HG02943 (cell line): Measurements from ENCODE around the gene MAGEF1.

Source experiments
- ATAC-seq: cut with Tn5 transposase; IDR thresholded peaks from one replicate; pipeline ENCODE4 v1.9.1; 2021; ENCODE audit warnings: mild to moderate bottlenecking, low read depth, moderate library complexity; ENCODE audit not compliant: unreplicated experiment

MAGEF1 gene, protein sequence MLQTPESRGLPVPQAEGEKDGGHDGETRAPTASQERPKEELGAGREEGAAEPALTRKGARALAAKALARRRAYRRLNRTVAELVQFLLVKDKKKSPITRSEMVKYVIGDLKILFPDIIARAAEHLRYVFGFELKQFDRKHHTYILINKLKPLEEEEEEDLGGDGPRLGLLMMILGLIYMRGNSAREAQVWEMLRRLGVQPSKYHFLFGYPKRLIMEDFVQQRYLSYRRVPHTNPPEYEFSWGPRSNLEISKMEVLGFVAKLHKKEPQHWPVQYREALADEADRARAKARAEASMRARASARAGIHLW

DNA sequence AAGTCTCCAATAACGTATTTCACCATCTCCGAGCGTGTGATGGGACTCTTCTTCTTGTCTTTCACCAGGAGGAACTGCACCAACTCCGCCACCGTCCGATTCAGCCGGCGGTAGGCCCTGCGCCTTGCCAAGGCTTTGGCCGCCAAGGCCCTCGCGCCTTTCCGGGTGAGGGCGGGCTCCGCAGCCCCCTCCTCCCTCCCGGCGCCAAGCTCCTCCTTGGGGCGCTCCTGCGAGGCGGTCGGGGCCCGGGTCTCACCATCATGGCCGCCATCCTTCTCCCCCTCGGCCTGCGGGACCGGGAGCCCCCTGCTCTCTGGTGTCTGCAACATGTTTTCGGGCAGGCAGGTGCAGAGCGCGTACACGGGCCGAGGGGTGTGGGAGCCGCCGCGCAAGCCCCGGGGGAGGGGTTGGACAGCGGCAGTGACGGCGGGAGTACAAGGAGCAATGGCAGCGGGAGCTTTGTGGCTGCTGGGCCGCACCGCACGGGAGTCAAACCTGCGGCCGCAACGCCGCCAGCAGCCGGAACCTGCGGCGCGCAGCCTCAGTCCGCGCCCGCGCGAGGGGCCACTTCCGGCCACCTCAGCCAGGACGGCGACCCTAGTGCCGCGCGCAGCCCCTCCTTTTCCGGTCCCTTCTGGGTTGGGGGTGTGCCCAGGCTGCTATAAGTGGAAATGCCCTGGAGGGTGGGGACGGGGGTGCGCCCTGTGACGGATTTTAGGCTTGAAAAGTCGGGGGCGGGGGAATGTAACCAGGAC is at the start of gene MAGEF1:
Gene MAGEF1, minus strand, starts transcription at position 572 of the 755 bp plus-strand sequence. Its CDS starts 243 bp downstream, at position 329.
- ATAC-seq = peak; percentile 84

DNA sequence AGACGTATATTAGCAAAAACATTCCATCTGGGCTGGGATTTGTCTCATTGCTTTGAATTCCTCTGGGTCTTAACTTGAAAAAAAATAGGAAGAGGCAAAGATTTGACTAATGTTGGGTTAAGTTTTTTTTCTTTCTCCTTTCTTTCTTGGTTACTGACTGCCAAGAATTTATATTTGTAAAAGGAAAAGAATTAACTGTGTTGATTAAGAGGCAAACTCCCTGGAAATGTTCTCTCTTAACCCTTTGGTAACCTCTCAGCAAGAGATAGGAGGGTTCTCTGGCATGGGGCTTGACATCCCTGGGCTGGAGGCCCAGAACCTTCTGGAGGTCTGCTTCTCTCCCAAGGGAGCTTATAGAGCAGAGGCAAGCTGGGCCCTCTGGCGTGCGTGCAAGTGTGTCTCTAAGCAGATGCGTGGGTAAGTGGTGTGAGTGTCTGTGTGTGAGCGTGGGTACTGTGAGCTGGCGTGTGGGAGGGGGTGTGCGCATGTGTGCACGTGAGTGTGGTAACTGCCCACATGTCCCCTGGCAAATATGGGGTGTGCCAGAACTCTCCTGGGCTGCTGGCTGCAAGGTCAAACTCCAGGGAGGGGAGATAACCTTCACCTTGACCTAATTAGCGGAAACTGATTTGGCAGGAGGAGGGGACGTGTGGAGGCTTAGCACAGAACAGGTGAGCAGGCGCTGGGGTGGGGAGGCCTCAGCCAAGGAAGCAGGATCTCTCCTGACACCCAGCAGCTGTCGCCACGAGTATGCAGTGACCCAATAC is 49.4 kb upstream of the MAGEF1 start:
- no peak for ATAC-seq

DNA sequence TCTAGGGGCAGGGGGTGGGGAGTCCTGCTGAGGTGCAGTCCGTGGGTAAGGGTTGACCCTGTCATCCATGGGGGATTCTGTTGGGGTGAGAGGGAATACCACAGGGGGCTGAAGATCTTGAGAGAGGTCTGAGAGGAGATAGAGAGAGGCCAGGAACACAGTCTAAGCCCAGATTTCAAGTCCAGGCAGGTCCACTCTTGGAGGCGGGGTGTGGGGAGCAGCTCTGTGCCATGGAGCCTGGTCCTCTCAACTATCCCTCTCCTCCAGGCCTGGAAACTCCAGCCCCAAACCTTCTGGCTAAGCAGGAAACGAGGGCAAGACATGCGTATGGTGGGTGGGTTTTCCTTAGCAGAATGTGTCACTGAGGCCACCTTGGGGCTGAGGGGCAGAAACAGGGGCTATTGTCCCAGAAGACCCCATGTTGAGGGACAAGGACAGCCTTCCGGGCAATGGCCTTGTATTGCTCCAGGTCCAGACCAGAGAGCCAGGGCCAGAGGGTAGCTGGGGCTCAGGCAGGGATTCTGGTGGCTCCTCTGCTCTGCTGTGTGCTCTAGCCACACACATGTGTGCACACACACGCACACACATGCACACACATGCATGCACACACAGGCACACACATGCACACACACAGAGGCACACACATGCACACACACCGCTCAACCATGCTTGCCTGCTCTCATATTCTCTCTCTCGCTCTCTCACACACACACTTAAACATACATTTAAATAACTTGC is 48.6 kb upstream of the MAGEF1 start:
- no peak for ATAC-seq

DNA sequence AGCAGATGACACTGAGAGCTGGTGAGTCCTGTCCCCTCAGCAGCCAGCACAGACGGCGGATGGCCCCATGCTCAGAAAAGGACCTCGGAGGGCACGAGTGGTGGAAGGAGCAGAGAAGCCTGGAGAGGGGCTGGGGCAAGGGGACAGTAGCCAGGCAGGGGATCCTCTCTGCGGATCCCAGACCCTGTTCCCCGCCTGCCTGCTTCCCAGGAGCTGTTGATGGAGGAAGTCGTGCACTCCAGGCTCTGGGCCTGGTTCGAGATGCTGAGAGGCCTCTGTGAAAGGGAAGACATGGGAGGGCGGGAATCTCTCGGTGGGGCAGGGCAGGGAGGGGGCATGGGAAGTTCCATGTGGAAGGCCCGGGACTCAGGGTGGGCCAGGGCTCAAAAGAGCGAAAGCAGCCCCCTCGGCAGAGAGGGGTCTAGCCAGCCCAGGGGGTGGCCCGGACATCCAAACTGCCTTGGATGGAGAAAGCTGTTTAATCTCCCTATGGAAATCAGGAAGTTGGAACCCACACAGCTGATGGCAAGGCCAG is 47.9 kb upstream of the MAGEF1 start:
- ATAC-seq = no peak

DNA sequence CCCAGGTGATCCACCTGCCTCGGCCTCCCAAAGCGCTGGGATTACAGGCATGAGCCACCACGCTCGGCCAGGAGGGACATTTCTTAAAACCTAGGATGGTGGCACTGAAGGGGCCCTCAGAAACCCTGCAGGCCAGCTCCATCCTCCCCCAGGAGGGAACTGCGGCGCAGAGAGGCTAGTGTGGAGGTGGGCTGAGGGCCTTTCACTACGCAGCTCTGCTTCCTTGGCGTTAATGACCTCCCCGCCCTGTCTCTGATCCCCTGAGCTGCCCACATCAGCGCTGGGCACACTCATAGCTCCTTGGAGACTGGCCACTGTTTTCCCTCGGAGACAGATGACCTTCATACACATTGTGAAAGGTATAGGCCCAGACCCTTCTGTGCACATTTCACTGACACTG is 46.2 kb upstream of the MAGEF1 start:
- ATAC-seq = no peak

DNA sequence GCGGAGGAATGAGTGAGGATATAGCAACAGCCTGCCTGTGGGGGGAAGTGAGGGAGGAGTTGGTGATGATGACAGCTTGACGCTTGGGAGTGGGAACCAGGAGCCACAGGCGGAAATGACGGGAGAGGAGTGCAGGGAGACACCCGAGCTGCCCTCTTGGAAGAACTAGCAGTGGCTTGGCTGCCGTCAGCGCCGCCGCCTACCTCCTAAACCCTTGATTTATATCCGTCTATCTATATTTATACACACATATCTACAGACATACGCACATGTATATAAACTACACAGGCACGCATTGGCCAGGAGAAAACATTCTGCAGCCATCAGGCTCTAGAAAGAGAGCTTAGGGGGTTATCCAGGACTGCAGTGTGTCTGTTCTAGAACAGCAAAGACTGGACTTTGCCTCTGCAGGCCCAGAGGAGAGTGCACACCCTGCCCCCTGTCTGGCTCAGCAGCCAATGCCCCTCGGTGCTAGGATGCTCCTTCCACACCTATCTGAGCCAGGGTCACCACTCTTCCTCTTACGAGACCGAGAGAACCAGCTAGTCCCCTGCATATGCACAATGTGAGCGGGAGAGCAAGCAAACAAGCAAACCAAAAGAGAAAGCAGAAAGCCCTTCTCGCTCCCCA is 45.3 kb upstream of the MAGEF1 start:
- ATAC-seq = no peak

DNA sequence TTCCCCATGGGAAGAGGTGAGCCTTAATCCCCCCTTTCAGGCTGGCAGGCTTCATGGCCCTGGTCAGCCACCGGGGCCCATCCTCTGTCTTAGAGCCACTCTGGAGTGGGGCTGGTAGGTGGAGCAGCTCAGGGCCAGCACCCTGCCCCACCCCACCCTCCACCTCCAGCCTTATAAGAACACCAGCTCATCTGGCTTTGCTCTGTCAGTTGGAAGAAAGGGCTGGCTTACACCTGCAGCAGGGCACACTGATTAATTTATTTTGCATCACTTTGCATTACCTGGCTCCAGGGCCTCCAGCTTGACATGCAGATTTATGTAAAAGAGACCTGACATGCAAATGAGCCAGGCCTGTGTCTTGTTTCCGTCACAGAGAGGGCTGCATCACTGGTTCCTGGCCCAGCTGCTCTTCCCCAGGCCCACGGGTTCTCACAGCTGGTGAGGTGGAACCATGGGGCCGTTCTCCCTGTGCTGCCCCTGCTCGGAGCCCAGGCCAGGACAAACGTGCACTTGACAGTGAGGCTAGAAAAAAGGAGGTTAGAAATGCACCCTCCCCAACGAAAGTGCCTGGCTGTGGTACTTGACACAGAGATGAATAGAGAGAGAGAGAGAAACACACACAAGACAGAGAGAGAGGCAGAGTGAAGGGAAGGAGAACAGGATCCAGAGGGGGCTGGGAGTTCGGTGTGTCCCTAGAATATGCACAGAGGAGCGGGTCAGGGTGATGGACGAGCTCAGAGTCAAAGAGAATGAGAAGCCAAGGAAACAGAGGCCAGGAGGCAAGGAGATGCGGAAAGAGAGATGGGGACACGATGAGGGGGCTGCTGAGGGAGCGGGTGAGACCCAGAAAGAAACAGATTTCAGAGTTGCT is 44.5 kb upstream of the MAGEF1 start:
- ATAC-seq = no peak

DNA sequence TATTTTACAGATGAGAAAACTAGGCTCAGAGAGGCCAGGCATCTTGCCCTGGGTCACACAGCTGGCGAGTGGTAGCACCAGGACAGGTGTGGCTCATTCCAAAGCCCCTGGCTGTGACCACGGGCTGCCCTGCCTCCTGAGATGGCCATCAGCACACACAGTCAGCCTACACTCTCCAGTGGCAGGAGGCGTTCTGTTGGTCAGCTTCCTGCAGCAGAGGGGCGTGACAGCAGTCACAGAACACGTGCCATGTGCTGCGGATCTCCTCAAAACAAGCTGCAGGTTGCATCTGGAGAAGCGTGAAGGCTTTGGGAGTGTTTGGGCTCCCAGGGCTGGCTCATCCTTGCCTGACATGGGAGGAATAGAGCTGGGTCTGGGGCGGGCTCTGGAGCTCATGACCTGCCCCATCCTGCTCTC is 43.5 kb upstream of the MAGEF1 start:
- no peak for ATAC-seq

DNA sequence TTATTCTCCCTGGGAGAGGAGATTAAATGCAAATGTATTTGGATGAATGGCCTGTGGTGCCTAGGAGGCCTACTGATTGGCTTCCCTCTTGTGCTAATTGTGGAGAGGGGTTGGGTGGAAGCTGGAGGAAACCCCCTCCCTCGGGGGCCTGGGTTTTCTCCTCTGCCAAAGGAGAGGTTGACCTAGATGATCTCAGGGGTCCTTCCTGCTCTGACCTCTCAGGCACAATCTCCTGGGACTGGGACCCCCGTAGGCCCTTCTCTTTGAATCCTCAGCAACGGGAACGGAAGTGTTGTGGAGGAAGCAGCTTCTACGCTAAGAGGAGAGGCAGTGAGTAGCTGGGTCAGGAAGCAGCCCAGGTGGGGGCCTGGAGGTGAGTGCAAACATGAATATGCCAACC is 40.5 kb upstream of the MAGEF1 start:
- ATAC-seq = no peak

DNA sequence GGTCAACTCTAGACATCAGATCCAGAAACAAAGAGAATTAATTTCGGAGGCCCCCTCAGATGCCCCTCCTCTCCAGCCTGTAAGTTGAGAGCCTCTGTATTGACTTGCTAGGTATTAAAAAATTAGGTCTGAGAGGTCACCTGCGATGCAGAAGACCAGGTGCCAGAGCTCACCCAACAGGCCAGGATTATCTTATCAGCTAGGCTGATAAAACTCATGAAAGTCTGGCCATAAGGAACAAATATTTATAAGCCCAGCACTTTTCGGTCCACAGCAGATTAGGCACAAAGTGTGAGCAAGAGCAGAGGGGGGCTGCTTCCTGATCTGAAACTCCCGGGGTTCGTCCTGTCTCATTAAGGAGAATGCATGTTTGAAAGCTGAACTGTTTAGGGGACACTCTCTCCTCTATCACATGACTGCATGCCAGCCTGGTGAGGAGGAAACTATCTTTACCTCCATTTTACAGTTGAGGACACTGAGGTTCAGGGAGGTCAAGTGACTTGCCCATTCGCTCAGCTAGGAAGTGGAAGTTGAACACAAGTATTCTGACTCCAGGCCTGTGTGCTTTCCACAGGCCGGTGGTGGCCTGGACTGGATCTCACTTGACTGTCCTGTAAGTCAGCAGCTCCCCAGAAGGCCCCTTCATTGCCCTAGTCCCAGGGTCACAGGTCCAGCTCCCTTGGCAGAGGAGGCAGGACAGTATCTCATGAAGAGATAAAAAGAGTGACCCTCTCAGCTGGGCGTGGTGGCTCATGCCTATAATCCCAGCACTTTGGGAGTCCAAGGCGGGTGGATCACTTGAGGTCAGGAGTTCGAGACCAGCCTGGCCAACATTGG is 39.6 kb upstream of the MAGEF1 start:
- no peak for ATAC-seq

DNA sequence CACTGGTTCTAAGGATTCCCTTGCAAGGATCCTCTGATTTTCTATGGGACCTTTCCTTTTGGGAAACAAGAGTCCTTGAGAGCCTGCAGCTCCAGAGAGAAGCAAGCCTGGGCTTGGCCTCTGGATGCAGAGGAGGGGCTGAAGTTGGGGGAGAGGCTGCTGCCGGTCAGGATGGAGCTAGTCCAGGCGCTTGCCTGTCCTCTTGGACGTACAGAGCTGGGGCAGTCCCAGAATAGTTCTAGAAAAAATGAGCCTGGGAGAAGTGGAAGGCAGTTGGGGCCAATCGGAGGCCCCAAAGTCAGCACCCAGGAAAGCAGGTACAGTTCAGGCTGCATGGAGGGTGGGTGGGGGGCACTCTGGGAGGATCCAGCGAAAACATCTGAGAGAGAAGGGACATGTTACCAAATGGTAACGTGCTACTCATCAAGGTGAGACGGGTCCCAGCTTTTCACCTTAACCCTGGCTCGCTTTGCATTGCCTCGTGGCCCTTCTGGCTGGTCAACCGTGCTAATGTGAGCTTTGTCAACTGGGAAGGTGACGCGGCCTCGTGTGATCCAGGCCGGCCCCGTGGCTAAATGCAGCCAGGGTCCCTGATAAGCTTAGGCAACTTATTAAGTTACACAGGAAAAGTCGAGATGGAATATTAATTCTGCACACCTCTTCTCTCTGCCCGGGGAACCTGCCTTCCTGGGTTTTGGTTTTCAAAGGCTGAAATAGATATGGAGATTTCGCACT is 38.7 kb upstream of the MAGEF1 start:
- no peak for ATAC-seq

DNA sequence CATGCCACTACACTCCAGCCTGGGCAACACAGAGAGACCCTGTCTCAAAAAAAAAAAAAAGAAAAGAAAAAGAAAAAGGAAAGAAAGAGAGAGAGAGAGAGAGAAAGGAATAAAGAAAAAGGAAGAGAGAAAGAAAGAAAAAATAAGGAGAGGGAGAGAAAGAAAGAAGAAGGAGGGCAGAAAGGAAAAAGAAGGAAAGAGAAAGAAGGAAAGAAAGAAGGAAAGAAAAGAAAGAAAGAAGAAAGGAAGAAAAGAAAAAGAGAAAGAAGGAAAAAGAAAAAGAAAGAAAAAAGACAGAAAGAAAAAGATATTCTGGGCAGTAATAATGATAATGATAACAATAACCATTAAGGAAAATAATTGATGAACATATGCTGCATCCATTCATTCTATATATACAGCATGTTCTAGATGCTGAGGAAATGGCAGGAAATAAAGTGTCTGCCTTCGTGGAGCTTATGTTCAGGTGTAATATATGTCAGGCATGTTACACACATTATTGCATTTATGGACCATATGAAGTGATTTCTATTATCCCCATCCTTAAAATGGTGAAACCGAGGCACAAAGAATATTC is 37.4 kb upstream of the MAGEF1 start:
- no peak for ATAC-seq

DNA sequence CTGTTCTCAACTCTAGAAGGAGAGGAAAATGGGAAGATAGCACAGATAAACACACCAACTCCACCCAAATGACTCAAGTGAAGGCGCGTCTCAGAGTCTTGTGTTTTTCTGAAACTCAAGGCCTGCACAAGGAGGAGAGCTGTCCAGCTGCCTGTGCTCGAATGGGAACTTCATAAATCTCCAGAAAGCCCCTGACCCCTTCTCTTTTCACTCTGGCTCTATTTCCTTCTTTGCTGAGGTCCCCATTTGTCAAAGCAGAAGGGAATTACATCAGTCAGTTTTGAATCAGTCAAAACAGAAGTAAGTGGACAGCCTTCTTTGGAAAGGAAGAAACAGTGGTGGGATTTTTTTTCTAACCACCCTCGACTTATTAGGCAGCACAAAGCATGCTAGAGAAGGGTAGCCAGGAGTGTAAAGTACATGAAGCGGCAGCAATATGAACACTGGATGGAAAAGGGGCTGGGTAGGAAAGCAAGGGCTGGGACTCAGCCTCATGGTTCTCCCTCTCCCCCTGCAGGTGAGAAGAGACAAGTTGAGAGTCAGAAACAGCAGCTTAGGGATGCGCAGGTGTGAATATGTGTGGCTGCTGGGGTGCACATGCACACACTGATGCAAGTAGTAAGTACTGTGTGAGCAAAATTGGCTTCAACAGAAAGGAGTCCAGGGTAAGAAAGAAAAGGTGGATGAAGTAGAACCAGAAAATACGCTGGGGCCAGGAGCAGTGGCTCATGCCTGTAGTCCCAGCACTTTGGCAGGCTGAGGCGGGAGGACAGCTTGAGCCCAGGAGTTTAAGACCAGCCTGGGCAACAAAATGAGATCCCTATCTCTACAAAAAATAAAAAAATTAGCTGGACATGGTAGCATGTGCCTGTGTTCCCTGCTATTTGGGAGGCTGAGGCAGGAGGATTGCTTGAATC is 36.6 kb upstream of the MAGEF1 start:
- ATAC-seq = no peak

DNA sequence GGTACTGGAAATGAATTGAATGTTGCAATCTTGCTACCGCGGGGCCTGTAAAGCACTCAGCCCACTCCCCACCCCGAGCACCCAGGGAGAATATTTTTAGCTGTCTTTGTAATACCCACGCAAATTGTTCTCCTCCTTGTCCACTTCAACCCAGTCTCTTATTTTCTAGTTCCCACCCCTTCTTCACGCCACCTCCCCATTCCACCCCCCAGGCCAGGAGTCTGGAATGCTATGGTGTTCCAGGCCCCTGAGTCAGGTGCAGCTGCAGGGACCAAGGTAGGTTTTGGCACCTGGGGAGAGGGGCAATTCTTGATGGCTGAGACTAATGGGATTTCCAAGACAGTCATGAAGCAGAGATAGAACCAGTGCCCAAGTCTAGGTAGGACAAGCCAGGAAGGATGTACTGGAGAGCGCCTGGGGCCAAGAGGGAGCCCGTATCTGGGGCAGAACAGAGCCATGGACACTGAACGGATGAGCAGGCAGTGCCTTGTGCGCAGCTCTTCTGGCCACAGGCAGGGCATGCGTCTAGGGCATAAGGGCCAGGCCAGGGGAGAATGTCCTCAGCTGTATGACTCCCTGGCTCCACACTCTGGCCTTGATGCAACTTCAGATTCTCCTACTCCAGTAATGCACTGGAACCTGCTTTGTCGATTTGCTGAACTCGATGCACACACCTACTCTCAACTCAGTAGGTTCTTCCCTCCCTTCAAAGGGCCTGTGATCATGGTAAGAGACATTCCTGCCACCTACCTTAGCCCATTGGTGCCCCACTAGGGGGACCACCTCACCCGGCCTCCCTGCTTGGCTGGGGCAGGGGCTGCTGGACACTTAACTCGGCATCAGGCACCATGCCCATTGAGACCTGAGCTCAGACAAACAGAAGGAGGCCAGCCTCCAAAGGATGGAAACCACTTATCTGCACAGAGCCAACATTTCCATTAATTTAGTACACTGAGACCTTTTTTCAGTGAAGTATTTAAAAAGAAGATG is 34.6 kb upstream of the MAGEF1 start:
- ATAC-seq = no peak

DNA sequence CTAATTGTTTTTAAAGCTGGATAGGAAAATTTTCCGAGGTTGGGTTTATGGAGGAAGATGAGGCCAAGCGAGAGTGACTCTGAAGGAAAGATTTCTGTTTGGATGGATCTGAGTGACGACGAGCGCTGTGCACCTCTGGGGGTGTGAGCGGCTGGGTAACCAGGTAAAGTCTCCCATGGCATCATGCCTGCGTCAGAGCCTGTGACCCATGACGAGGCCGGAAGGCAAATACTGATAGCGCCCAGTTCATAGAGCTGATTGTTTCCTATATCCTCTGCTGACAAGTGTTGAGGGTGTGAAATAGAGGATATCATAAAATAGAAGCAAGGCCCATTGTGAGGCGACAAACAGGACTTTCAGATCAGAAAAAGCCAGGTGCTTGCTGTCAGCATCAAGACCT is 33.7 kb upstream of the MAGEF1 start:
- ATAC-seq = no peak
